GM10266 (cell line): ENCODE results near the gene KLHL18.

Experiments used
- DNase-seq: peaks from one replicate; pipeline ENCODE4 v3.0.0; 2012; ENCODE audit errors: extremely low spot score
- TF ChIP-seq, protein P1 (sequence below): IDR thresholded peaks from 2 replicates; pipeline ENCODE4 v1.5.1; 2012; ENCODE audit warnings: mild to moderate bottlenecking, low read depth; ENCODE audit not compliant: control insufficient read depth, insufficient read depth; ENCODE audit errors: missing control alignments

Gene KLHL18

GRCh38 chr3:47337656-47338055 is 54.9 kb downstream of the KLHL18 start:
- no peak for DNase-seq
- TF ChIP-seq, protein P1, sequence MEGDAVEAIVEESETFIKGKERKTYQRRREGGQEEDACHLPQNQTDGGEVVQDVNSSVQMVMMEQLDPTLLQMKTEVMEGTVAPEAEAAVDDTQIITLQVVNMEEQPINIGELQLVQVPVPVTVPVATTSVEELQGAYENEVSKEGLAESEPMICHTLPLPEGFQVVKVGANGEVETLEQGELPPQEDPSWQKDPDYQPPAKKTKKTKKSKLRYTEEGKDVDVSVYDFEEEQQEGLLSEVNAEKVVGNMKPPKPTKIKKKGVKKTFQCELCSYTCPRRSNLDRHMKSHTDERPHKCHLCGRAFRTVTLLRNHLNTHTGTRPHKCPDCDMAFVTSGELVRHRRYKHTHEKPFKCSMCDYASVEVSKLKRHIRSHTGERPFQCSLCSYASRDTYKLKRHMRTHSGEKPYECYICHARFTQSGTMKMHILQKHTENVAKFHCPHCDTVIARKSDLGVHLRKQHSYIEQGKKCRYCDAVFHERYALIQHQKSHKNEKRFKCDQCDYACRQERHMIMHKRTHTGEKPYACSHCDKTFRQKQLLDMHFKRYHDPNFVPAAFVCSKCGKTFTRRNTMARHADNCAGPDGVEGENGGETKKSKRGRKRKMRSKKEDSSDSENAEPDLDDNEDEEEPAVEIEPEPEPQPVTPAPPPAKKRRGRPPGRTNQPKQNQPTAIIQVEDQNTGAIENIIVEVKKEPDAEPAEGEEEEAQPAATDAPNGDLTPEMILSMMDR: no peak

DNA sequence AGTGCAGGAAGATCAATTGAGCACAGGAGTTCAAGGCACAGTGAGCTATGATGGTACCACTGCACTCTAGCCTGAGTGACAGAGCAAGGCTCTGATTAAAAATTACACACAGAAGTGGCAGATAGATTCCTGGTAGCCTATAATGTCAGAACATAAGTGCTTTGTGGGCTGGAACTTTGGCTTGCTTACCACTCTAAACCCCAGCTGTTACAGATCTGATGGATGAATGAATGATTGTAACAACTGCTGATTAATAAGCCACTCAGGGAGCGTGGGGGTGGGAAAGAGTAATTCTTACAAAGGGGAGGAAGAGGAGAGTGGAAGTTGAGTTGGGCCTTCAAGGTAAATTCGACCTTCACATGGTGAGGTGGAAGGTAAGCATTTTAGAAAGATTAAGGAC is 57.2 kb downstream of the KLHL18 start:
- TF ChIP-seq, protein P1: no peak
- no peak for DNase-seq

DNA sequence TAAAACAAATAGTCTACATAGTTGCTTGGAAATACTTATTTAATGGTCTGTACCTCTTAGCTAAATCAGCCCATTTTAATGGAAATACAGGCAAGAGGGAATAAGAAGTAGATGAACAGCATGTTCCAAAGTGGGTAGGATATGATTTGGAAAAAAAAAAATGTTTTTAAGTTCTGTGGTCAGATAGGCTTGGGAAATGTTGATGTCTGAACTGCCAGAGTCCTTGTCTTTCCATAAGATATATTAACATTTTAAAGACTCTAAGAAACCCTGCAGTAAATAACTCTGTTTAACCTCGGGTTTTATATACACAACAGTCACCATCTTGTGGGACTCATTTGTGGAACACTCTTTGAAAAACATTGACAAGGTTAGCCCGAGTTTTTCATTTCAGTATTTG is 58.1 kb downstream of the KLHL18 start:
- DNase-seq: no peak
- TF ChIP-seq, protein P1: no peak

DNA sequence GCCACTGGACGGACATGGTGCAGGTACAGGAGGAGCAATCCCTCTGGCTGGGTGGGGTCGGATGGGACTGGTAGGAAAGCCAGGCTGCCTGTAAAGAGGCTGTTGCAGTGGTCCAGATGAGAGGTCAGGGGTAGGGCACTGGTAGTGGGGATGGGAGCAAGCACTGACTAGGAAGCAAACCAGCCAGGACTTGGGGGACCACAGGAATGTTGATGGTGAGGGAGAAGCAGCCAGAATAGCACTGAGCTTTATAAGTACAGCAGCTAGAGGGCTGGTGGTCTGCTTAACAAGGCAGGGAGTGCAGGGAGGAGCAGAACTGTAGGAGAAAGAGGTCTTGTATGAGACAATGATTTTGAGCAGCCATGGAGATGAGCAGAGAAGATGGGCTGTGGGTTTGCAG is 59.4 kb downstream of the KLHL18 start:
- TF ChIP-seq, protein P1: no peak
- no peak for DNase-seq

- TF ChIP-seq, protein P1: no peak
- DNase-seq: no peak
Measured at GRCh38 chr3:47342812-47343211, 60.1 kb downstream of the KLHL18 start.

- DNase-seq: no peak
- TF ChIP-seq, protein P1: no peak
Measured at GRCh38 chr3:47343471-47343971, 60.8 kb downstream of the KLHL18 start.

GRCh38 chr3:47344971-47345370 is 62.2 kb downstream of the KLHL18 start:
- no peak for DNase-seq
- TF ChIP-seq, protein P1: no peak
